Ovary (tissue), 9 donors: ENCODE measurements around the gene NANP. TPM values are rescaled to one million over a fixed set of nuclear protein-coding genes. Genes with fewer than 3 reads are reported as not detected.

Experiments used
- DNase-seq, 5 donors: peaks; one replicate each; pipeline ENCODE4 v3.0.0-alpha.2; 2019 to 2020
- H3K27ac ChIP-seq, 2 donors: fragments of 200-600 bp; one replicate each; pipeline versions ENCODE4 v1.5.1 to v1.8.0; 2019 to 2022
- H3K27me3 ChIP-seq: fragments of 200-600 bp; one replicate; pipeline ENCODE4 v1.8.0; 2022
- H3K36me3 ChIP-seq: fragments of 200-600 bp; sonication (generic); one replicate; pipeline ENCODE4 v1.5.1; 2019
- H3K4me1 ChIP-seq: one replicate; pipeline ENCODE4 v1.8.1; 2013; ENCODE audit warnings: mild to moderate bottlenecking, moderate library complexity; ENCODE audit not compliant: insufficient read depth
- H3K4me3 ChIP-seq: fragments of 200-600 bp; sonication (generic); one replicate; pipeline ENCODE4 v1.5.1; 2017
- H3K9me3 ChIP-seq, 2 donors: fragments of 200-600 bp in 1 of 2; sonication (generic) in 1 of 2; one replicate each; pipeline versions ENCODE4 v1.5.1 to v1.8.1; 2013 to 2019; ENCODE audit warnings: mild to moderate bottlenecking in 1 of 2, moderate library complexity in 1 of 2
- EP300 ChIP-seq: sonication (generic); formaldehyde crosslinking; IDR thresholded peaks from one replicate; pipeline ENCODE4 v1.6.1; 2017; ENCODE audit warnings: antibody characterized with exemption
- POLR2A ChIP-seq: fragments of 450-650 bp; IDR thresholded peaks from one replicate; pipeline ENCODE4 v1.6.1; 2017; ENCODE audit warnings: antibody characterized with exemption, mild to moderate bottlenecking, moderate library complexity
- WGBS, 3 donors: extraction: QIAGEN DNeasy Blood & Tissue Kit in 1 of 3; methylation state at CpG; one replicate each; pipeline versions ENCODE4 v1.1.5 to v1.1.7; 2013 to 2017; 5-methylcytosine and 5-hydroxymethylcytosine counted together
- intact Hi-C, 4 donors: fragments of 100-400 bp; cut with DNase I; formaldehyde crosslinking; loops; one replicate each; pipeline versions ENCODE4 v1.11.0 to v1.15.1; 2022 to 2023
- polyA plus RNA-seq, 2 donors: library from polyadenylated mRNA; stranded (reverse); fragments of 200-250 nt in 1 of 2; fragments of 350-450 nt in 1 of 2; fragmentation: Illumina TruSeq in 1 of 2; extraction: RNeasy Lipid Tissue Mini Kit (QIAGEN cat#74804) in 1 of 2; gene quantifications; one replicate each; pipeline ENCODE4 v1.2.3, GENCODE V29; 2013 to 2014
- small RNA-seq: library from RNA; depleted of rRNA; stranded (forward); fragments of <200 nt; gene quantifications from one replicate; pipeline ENCODE3, GENCODE V24; 2016
- total RNA-seq, 7 donors: library from RNA; depleted of rRNA in 2 of 7; stranded (reverse); fragments of >200 nt in 2 of 7; fragmentation: NEBNext Ultra II Directional in 3 of 7; extraction: Animal tissue kit (Norgen Biotek cat#: 25700) in 3 of 7; gene quantifications; one replicate each; pipeline versions ENCODE4 v1.1.0 to v1.2.4, GENCODE V29; 2016 to 2023
- TF ChIP-seq, protein P1 (sequence below), 3 donors: fragments of 450-650 bp in 2 of 3; fragments of 200-600 bp in 1 of 3; IDR thresholded peaks; one replicate each; pipeline versions ENCODE4 v1.5.1 to v1.8.0; 2016 to 2022; ENCODE audit warnings: antibody characterized with exemption in 3 of 3, mild to moderate bottlenecking in 1 of 3
- donor health status: DM: no; HTN: no; CAD: no; lungs with moderate emphysema.
- donor health status: DM: no; HTN: no; CAD: no.
- donor health status: Bipolar disorder and iron deficiency.
- donor health status: DM: yes; HTN: yes; CAD: no.
- donor health status: DM: no; HTN: no; CAD: no.
- donor health status: DM: yes; HTN: yes; CAD: no.

Gene NANP
- total and polyA plus RNA-seq, 9 donors, result 1.9 to 8.1 (median 4.9) TPM

DNA sequence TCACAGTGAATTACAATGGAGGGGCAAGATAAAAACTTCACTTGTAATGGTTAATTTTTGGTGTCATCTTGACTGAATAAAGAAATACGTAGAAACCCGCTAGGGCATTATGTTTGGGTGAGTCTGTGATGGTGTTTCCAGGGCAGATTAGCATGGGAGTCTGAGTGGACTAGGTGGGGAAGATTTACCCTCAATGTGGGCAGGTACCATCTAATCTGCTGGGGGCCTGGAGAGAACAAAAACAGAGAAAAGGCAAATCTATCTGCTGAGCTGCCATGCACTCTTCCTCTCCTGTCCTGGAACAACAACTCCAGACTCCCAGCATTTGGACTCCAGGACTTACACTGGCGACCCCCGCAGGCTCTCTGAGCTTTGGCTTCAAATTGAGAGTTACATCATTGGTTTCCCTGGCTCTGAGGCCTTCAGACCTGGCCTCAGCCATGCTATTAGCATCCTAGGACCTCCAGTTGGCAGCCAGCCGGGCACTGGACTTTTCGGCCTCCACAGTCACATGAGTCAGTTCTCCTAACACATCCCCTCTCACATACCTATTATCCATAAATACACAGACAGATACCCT, 58.1 kb downstream of the NANP start:
- TF ChIP-seq, protein P1, sequence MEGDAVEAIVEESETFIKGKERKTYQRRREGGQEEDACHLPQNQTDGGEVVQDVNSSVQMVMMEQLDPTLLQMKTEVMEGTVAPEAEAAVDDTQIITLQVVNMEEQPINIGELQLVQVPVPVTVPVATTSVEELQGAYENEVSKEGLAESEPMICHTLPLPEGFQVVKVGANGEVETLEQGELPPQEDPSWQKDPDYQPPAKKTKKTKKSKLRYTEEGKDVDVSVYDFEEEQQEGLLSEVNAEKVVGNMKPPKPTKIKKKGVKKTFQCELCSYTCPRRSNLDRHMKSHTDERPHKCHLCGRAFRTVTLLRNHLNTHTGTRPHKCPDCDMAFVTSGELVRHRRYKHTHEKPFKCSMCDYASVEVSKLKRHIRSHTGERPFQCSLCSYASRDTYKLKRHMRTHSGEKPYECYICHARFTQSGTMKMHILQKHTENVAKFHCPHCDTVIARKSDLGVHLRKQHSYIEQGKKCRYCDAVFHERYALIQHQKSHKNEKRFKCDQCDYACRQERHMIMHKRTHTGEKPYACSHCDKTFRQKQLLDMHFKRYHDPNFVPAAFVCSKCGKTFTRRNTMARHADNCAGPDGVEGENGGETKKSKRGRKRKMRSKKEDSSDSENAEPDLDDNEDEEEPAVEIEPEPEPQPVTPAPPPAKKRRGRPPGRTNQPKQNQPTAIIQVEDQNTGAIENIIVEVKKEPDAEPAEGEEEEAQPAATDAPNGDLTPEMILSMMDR (IDR thresholded peaks at IDR 0.05), result no peak
- TF ChIP-seq POLR2A (no peak), EP300 (no peak)
- no peaks in the 10 kb centered on the region for H3K27me3 ChIP-seq
- H3K36me3 ChIP-seq, result no peaks in the 10 kb centered on the region
- intact Hi-C loops, result no loop called here
- H3K4me1 ChIP-seq, result peaks cover 3% of the 10 kb centered on the region
- H3K4me3 ChIP-seq, result no peak overlapping the region
- no peak overlapping the region for H3K27ac ChIP-seq
- no peaks in the 10 kb centered on the region for H3K9me3 ChIP-seq
- no peak for DNase-seq
- WGBS, 3 donors, result 73 to 75% (median 73%) methylated on average over 6 of the region's 6 CpGs

DNA sequence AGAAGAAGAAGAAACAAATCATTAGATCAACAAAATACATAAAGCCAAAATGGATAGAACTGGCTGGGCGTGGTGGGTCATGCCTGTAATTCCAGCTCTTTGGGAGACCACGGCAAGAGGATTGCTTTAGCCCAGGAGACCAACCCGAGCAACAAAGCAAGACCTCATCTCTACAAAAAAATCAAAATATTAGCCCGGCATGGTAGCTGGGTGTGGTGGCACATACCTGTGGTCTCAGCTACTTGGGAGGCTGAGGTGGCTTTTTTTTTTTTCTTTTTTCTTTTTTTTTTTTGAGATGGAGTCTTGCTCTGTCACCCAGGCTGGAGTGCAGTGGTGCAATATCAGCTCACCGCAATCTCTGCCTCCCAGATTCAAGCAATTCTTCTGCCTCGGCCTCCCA, 59.9 kb downstream of the NANP start:
- Histone ChIP-seq H3K9me3 (no peaks in the 10 kb centered on the region), H3K27ac (no peak overlapping the region), H3K4me3 (no peak overlapping the region), H3K36me3 (no peaks in the 10 kb centered on the region), H3K27me3 (no peaks in the 10 kb centered on the region), H3K4me1 (peaks cover 3% of the 10 kb centered on the region)
- DNase-seq, result no peak
- intact Hi-C loops, result no loop called here
- WGBS, 3 donors, result 95 to 98% (median 97%) methylated on average over 6 of the region's 6 CpGs
- no peak for TF ChIP-seq EP300
- TF ChIP-seq POLR2A, result no peak
- TF ChIP-seq, protein P1 (IDR thresholded peaks at IDR 0.05), result no peak

DNA sequence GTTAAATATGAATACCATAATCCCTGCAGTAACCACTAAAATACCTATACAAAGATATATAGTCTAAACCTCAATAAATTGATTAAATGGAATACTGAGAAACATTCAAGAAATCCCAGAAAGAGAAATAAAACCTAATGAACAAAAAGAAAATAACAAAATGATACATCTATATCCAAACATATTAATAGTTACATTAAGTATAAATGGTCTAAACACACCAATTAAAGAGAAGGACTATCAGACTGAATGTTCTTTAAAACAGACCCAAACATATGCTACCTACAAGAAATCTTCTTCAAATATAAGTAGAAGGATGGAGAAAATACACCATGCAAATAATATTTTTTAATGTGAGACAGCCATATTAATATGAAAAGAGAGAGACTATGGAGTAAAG, 60.5 kb downstream of the NANP start:
- Histone ChIP-seq H3K36me3 (no peaks in the 10 kb centered on the region), H3K4me3 (no peak overlapping the region), H3K4me1 (peaks cover 3% of the 10 kb centered on the region), H3K9me3 (no peaks in the 10 kb centered on the region), H3K27ac (no peak overlapping the region), H3K27me3 (no peaks in the 10 kb centered on the region)
- intact Hi-C loops, result no loop called here
- TF ChIP-seq POLR2A (no peak), EP300 (no peak)
- TF ChIP-seq, protein P1 (IDR thresholded peaks at IDR 0.05), result no peak
- DNase-seq, result no peak

Small RNA genes within 50 kb of the gene (small RNA-seq; reads per million reads assigned to genes)
- gene RN7SL594P, result not detected
- not detected for gene RNU6ATAC17P

Other genes with a start within 250 kb of the NANP start
- gene ABHD12, start 233.2 kb downstream of the NANP start, total RNA-seq, result 10 to 100 TPM; 15.0 to 46.9 (median 37.6) TPM
- 10 to 100 TPM; 29.8 to 87.6 TPM for gene ABHD12, start 233.2 kb downstream of the NANP start, polyA plus RNA-seq
- 1 to 10 TPM in 4 of 7 donors, under 1 TPM in 2, not detected in 1; 0.69 to 2.7 (median 1.8) TPM for gene GINS1, start 216.3 kb downstream of the NANP start, total RNA-seq
- gene GINS1, start 216.3 kb downstream of the NANP start, polyA plus RNA-seq, result 1 to 10 TPM; 1.2 to 2.3 TPM
- 10 to 100 TPM; 10.1 to 33.3 (median 20.7) TPM for gene NINL, start 38.5 kb downstream of the NANP start, total RNA-seq
- 10 to 100 TPM; 14.3 to 17.4 TPM for gene NINL, start 38.5 kb downstream of the NANP start, polyA plus RNA-seq
- 10 to 100 TPM; 16.5 to 29.5 (median 23.0) TPM for gene ZNF337, start 72.8 kb upstream of the NANP start, total RNA-seq
- 10 to 100 TPM; 16.7 to 25.5 TPM for gene ZNF337, start 72.8 kb upstream of the NANP start, polyA plus RNA-seq